ENCODE measurements around the gene NT5DC4. TPM values are rescaled to one million over a fixed set of nuclear protein-coding genes. Genes with fewer than 3 reads are reported as not detected.

The NT5DC4 gene
- total and polyA plus RNA-seq, 2 experiments from 2014 or later: 0.79 to 2.7 TPM

DNA sequence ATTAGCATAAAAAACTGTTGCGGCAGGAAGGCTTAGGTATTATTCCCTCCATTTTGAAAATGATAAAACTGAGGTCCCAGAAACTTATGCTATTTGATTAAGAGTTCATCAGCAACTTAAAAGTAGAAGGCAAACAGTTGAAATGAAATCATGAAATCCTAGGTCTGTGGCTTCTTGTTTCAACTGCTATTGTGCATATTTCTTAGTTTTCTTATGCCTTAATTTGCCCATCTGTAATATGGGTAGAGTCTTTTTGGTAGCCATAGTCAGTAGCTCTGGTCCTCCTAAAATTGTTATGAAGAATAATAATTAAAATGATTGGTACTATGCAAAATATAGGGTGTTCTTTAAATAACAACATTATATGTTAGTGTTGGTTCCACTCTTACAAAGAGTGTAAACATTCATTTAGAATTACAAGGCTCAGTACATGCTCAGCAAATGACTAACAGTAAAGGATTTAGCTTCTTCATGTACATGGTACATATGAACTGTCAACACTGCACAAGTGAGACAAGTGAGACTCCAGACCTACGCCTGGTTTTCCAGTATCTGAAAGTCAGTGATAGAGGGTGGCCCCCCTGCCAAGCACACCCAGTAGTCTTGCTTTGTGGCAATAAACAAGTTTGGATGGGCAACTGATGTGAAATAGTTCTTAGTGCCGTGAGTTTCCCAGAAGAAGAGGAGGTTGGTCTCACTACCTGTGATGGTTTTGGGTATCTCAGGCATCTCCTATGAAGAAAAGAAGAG is 53.9 kb downstream of the NT5DC4 start:
- H3K27me3 ChIP-seq: no peaks in the 10 kb centered on the region
- no peaks in the 10 kb centered on the region for H3K36me3 ChIP-seq (replicated peaks; ENCODE audit: insufficient read depth, low read depth)
- no peak for DNase-seq (ENCODE audit: low spot score)
- no peaks in the 10 kb centered on the region for H4K20me1 ChIP-seq (ENCODE audit: insufficient read depth, poor library complexity, severe bottlenecking)
- no peaks in the 10 kb centered on the region for H3K4me1 ChIP-seq (ENCODE audit: insufficient read depth)
- no peak overlapping the region for H3K4me3 ChIP-seq
- TF ChIP-seq EZH2 (IDR thresholded peaks at IDR 0.05; ENCODE audit: borderline replicate concordance): no peak
- no peak for TF ChIP-seq EZH2phosphoT487 (IDR thresholded peaks at IDR 0.05; ENCODE audit: low read depth, severe bottlenecking, unreplicated experiment)
- TF ChIP-seq, protein P1, sequence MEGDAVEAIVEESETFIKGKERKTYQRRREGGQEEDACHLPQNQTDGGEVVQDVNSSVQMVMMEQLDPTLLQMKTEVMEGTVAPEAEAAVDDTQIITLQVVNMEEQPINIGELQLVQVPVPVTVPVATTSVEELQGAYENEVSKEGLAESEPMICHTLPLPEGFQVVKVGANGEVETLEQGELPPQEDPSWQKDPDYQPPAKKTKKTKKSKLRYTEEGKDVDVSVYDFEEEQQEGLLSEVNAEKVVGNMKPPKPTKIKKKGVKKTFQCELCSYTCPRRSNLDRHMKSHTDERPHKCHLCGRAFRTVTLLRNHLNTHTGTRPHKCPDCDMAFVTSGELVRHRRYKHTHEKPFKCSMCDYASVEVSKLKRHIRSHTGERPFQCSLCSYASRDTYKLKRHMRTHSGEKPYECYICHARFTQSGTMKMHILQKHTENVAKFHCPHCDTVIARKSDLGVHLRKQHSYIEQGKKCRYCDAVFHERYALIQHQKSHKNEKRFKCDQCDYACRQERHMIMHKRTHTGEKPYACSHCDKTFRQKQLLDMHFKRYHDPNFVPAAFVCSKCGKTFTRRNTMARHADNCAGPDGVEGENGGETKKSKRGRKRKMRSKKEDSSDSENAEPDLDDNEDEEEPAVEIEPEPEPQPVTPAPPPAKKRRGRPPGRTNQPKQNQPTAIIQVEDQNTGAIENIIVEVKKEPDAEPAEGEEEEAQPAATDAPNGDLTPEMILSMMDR (IDR thresholded peaks at IDR 0.05; ENCODE audit: poor library complexity): no peak
- H3K9me3 ChIP-seq (ENCODE audit: low read depth): no peaks in the 10 kb centered on the region
- 88% methylated on average over 3 of the region's 3 CpGs for WGBS (ENCODE audit: low lambda C conversion rate, missing lambda C conversion rate)
- no peak overlapping the region for H3K4me2 ChIP-seq
- H3K79me2 ChIP-seq: no peaks in the 10 kb centered on the region
- H3K27ac ChIP-seq: no peak overlapping the region
- H3K9me2 ChIP-seq (replicated peaks; ENCODE audit: insufficient read depth): no peaks in the 10 kb centered on the region
- no peak overlapping the region for H2AFZ ChIP-seq

DNA sequence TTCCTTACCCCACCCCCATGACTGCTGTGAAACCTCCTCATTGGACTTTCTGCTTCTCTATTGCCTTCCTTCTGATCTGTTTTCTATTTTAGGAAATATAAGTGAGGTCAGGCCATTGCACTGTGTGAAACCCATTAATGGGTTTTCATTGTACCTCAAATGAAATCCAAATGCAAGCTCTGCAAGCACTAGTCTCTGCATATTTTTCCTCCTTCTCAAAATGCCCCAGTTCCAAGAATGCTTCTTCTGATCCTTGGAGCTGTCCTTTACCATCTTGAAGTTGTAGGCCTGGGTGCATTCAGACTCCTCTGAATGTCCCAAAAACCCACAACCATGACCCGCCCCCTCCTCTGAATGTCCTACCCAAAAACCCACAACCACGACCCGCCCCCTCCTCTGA is 55.3 kb downstream of the NT5DC4 start:
- no peaks in the 10 kb centered on the region for H3K79me2 ChIP-seq
- H3K9me3 ChIP-seq (ENCODE audit: low read depth): no peaks in the 10 kb centered on the region
- H3K4me3 ChIP-seq: no peak overlapping the region
- H3K36me3 ChIP-seq (replicated peaks; ENCODE audit: insufficient read depth, low read depth): no peaks in the 10 kb centered on the region
- no peaks in the 10 kb centered on the region for H3K9me2 ChIP-seq (replicated peaks; ENCODE audit: insufficient read depth)
- no peaks in the 10 kb centered on the region for H3K27me3 ChIP-seq
- WGBS (ENCODE audit: low lambda C conversion rate, missing lambda C conversion rate): 100% methylated on average over 1 of the region's 3 CpGs
- no peak overlapping the region for H3K4me2 ChIP-seq
- no peak overlapping the region for H2AFZ ChIP-seq
- H4K20me1 ChIP-seq (ENCODE audit: insufficient read depth, poor library complexity, severe bottlenecking): no peaks in the 10 kb centered on the region
- no peak for DNase-seq (ENCODE audit: low spot score)
- no peaks in the 10 kb centered on the region for H3K4me1 ChIP-seq (ENCODE audit: insufficient read depth)
- TF ChIP-seq EZH2phosphoT487 (IDR thresholded peaks at IDR 0.05; ENCODE audit: low read depth, severe bottlenecking, unreplicated experiment) (no peak), EZH2 (IDR thresholded peaks at IDR 0.05; ENCODE audit: borderline replicate concordance) (no peak)
- TF ChIP-seq, protein P1 (IDR thresholded peaks at IDR 0.05; ENCODE audit: poor library complexity): no peak
- no peak overlapping the region for H3K27ac ChIP-seq

DNA sequence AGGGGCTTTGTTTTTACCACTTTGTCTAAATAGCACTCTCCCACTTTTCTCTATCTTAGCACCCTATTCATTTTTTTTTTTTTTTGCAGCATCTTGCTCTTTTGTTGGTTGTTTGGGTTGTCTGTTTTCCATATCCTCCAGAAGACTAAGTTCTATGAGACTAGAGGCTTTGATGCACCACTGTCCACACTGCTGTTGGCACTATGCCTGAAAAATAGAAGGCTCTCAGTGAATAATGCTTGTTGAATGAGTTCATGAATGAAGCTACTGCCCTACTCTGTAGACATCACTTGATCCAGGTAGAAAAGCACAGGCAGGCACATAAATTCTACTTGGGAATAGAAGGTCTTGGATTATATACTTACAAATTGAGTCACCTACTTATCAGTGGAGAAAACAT is 56.2 kb downstream of the NT5DC4 start:
- no peak overlapping the region for H2AFZ ChIP-seq
- DNase-seq (ENCODE audit: low spot score): no peak
- H3K9me2 ChIP-seq (replicated peaks; ENCODE audit: insufficient read depth): no peaks in the 10 kb centered on the region
- H3K4me1 ChIP-seq (ENCODE audit: insufficient read depth): no peaks in the 10 kb centered on the region
- no peaks in the 10 kb centered on the region for H3K27me3 ChIP-seq
- no peak overlapping the region for H3K4me2 ChIP-seq
- H3K36me3 ChIP-seq (replicated peaks; ENCODE audit: insufficient read depth, low read depth): no peaks in the 10 kb centered on the region
- H4K20me1 ChIP-seq (ENCODE audit: insufficient read depth, poor library complexity, severe bottlenecking): no peaks in the 10 kb centered on the region
- no peak overlapping the region for H3K4me3 ChIP-seq
- no peak overlapping the region for H3K27ac ChIP-seq
- no peaks in the 10 kb centered on the region for H3K9me3 ChIP-seq (ENCODE audit: low read depth)
- H3K79me2 ChIP-seq: no peaks in the 10 kb centered on the region
- TF ChIP-seq EZH2phosphoT487 (IDR thresholded peaks at IDR 0.05; ENCODE audit: low read depth, severe bottlenecking, unreplicated experiment) (no peak), EZH2 (IDR thresholded peaks at IDR 0.05; ENCODE audit: borderline replicate concordance) (no peak)
- TF ChIP-seq, protein P1 (IDR thresholded peaks at IDR 0.05; ENCODE audit: poor library complexity): no peak
